HepG2 (cell line): Measurements from ENCODE around the gene TBXAS1. TPM values are rescaled to one million over a fixed set of nuclear protein-coding genes. Genes with fewer than 3 reads are reported as not detected.

Source experiments
- CCDC6 ChIP-seq: sonication (generic); formaldehyde crosslinking; IDR thresholded peaks from 2 replicates; pipeline ENCODE4 v1.8.1; 2022; ENCODE audit warnings: mild to moderate bottlenecking, missing genetic modification reagents, moderate library complexity
- CREM ChIP-seq, 2 experiments: sonication (generic) in 1 of 2; formaldehyde crosslinking in 1 of 2; IDR thresholded peaks; 2 replicates each; pipeline versions ENCODE4 v1.4.0 to v1.6.1; 2016 to 2020; ENCODE audit warnings: antibody characterized with exemption in 1 of 2, mild to moderate bottlenecking in 1 of 2, missing genetic modification reagents in 1 of 2
- GATAD2A ChIP-seq: IDR thresholded peaks from 2 replicates; pipeline ENCODE4 v1.6.1; 2016
- KLF11 ChIP-seq: IDR thresholded peaks from 2 replicates; pipeline ENCODE4 v1.6.1; 2016; ENCODE audit warnings: missing compliant biosample characterization
- NCOA2 ChIP-seq: sonication (generic); formaldehyde crosslinking; IDR thresholded peaks from 2 replicates; pipeline ENCODE4 v1.8.0; 2022; ENCODE audit warnings: inconsistent platforms
- PHF21A ChIP-seq: sonication (generic); formaldehyde crosslinking; IDR thresholded peaks from 2 replicates; pipeline ENCODE4 v1.5.0; 2020; ENCODE audit warnings: mild to moderate bottlenecking, missing genetic modification reagents
- SOX13 ChIP-seq, 3 experiments: fragments of 450-650 bp in 1 of 3; sonication (generic) in 1 of 3; formaldehyde crosslinking in 1 of 3; IDR thresholded peaks in 2 of 3; conservative IDR thresholded peaks in 1 of 3; 2 replicates each; pipeline versions ENCODE4 v1.5.0 to v1.6.1; 2016 to 2020; ENCODE audit warnings: antibody characterized with exemption in 1 of 3, mild to moderate bottlenecking in 1 of 3, missing compliant biosample characterization in 1 of 3, missing genetic modification reagents in 1 of 3, moderate library complexity in 1 of 3
- ZNF670 ChIP-seq: sonication (generic); formaldehyde crosslinking; IDR thresholded peaks from 2 replicates; pipeline ENCODE4 v1.8.0; 2022; ENCODE audit warnings: mild to moderate bottlenecking, missing genetic modification reagents, borderline replicate concordance
- polyA plus RNA-seq, 8 experiments: library from polyadenylated mRNA; depleted of rRNA in 3 of 8; stranded (reverse) in 7 of 8; unstranded in 1 of 8; fragments of >200 nt; fragmentation: Illumina TruSeq in 4 of 8; extraction: Trizol in 4 of 8; gene quantifications; 2 replicates each; pipeline versions ENCODE4 v1.2.1 to v1.2.3, GENCODE V29; 2011 to 2016; ENCODE audit warnings: low read depth in 4 of 8, missing spikeins in 1 of 8, mixed read lengths in 1 of 8; ENCODE audit not compliant: insufficient read depth in 1 of 8
- total RNA-seq, 5 experiments: library from RNA; depleted of rRNA; stranded (reverse); fragments of >200 nt; fragmentation: Illumina TruSeq; extraction: Trizol; gene quantifications; 2 replicates each; pipeline ENCODE4 v1.2.3, GENCODE V29; 2016; ENCODE audit warnings: low read depth in 1 of 5
- TF ChIP-seq, protein P1 (sequence below): sonication (generic); formaldehyde crosslinking; IDR thresholded peaks from 2 replicates; pipeline ENCODE4 v1.5.0; 2020; ENCODE audit warnings: mild to moderate bottlenecking, missing genetic modification reagents, borderline replicate concordance
- TF ChIP-seq, protein P2 (sequence below): sonication (generic); formaldehyde crosslinking; IDR thresholded peaks from 2 replicates; pipeline ENCODE4 v1.9.0; 2022; ENCODE audit warnings: low read depth, missing genetic modification reagents
- TF ChIP-seq, protein P3 (sequence below): sonication (generic); formaldehyde crosslinking; IDR thresholded peaks from 2 replicates; pipeline ENCODE4 v1.4.0; 2020; ENCODE audit warnings: low read depth, missing genetic modification reagents
- TF ChIP-seq, protein P4 (sequence below): IDR thresholded peaks from 2 replicates; pipeline ENCODE4 v1.6.1; 2018; ENCODE audit warnings: missing genetic modification reagents, mild to moderate bottlenecking, missing compliant biosample characterization
- TF ChIP-seq, protein P5 (sequence below): sonication (generic); formaldehyde crosslinking; IDR thresholded peaks from 2 replicates; pipeline ENCODE4; 2020; ENCODE audit warnings: missing genetic modification reagents, mild to moderate bottlenecking, borderline replicate concordance

The TBXAS1 gene
- total and polyA plus RNA-seq, 2 of the 13 experiments (the other 11 are each of a cell fraction or from before 2014, with no cell fraction given), result 4.0 to 4.9 TPM

DNA sequence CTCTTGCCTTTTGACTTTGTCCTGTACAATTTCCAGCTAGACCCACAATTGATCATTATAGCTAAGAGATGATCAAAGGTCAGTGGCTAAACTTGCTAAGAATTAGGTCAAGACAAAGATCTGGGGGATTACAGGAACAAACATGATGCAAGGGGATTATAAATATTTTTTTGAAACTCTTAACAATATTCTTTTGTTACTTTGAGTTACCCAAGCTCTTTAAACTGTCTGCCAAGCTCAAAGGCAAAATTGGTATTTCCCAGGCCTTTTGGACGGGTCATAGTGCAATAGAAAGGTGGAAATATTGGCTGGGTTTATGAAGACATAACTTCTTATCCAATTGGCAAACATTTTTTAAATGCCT lies 23.4 kb downstream of the TBXAS1 start (continued):
- peak; percentile 22; the same call in 1 of the 2 replicates for TF ChIP-seq PHF21A (CRISPR knock-in tag)
- TF ChIP-seq GATAD2A (CRISPR knock-in tag), result peak; percentile 57; the same call in 1 of the 2 replicates
- TF ChIP-seq, protein P1, sequence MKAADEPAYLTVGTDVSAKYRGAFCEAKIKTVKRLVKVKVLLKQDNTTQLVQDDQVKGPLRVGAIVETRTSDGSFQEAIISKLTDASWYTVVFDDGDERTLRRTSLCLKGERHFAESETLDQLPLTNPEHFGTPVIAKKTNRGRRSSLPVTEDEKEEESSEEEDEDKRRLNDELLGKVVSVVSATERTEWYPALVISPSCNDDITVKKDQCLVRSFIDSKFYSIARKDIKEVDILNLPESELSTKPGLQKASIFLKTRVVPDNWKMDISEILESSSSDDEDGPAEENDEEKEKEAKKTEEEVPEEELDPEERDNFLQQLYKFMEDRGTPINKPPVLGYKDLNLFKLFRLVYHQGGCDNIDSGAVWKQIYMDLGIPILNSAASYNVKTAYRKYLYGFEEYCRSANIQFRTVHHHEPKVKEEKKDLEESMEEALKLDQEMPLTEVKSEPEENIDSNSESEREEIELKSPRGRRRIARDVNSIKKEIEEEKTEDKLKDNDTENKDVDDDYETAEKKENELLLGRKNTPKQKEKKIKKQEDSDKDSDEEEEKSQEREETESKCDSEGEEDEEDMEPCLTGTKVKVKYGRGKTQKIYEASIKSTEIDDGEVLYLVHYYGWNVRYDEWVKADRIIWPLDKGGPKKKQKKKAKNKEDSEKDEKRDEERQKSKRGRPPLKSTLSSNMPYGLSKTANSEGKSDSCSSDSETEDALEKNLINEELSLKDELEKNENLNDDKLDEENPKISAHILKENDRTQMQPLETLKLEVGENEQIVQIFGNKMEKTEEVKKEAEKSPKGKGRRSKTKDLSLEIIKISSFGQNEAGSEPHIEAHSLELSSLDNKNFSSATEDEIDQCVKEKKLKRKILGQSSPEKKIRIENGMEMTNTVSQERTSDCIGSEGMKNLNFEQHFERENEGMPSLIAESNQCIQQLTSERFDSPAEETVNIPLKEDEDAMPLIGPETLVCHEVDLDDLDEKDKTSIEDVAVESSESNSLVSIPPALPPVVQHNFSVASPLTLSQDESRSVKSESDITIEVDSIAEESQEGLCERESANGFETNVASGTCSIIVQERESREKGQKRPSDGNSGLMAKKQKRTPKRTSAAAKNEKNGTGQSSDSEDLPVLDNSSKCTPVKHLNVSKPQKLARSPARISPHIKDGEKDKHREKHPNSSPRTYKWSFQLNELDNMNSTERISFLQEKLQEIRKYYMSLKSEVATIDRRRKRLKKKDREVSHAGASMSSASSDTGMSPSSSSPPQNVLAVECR, result no peak
- TF ChIP-seq SOX13 (IDR thresholded peaks at IDR 0.05), result no peak
- peak in 1 of 2 experiments; percentile 80; a peak in 2 of 4 replicates for TF ChIP-seq SOX13 (CRISPR knock-in tag; conservative IDR thresholded peaks at IDR 0.05 in 1 of 2, IDR thresholded peaks at IDR 0.05 in 1 of 2)
- TF ChIP-seq, protein P2, sequence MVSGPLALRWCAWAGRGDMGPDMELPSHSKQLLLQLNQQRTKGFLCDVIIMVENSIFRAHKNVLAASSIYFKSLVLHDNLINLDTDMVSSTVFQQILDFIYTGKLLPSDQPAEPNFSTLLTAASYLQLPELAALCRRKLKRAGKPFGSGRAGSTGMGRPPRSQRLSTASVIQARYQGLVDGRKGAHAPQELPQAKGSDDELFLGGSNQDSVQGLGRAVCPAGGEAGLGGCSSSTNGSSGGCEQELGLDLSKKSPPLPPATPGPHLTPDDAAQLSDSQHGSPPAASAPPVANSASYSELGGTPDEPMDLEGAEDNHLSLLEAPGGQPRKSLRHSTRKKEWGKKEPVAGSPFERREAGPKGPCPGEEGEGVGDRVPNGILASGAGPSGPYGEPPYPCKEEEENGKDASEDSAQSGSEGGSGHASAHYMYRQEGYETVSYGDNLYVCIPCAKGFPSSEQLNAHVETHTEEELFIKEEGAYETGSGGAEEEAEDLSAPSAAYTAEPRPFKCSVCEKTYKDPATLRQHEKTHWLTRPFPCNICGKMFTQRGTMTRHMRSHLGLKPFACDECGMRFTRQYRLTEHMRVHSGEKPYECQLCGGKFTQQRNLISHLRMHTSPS (CRISPR knock-in tag), result 0 out of 2 replicates have a peak, but pooled peaks have one; percentile 36
- peak; percentile 54; the same call in 1 of the 2 replicates for TF ChIP-seq CREM (IDR thresholded peaks at IDR 0.05)
- no peak for TF ChIP-seq CREM (CRISPR knock-in tag; IDR thresholded peaks at IDR 0.05)
- no peak for TF ChIP-seq ZNF670
- TF ChIP-seq, protein P3, sequence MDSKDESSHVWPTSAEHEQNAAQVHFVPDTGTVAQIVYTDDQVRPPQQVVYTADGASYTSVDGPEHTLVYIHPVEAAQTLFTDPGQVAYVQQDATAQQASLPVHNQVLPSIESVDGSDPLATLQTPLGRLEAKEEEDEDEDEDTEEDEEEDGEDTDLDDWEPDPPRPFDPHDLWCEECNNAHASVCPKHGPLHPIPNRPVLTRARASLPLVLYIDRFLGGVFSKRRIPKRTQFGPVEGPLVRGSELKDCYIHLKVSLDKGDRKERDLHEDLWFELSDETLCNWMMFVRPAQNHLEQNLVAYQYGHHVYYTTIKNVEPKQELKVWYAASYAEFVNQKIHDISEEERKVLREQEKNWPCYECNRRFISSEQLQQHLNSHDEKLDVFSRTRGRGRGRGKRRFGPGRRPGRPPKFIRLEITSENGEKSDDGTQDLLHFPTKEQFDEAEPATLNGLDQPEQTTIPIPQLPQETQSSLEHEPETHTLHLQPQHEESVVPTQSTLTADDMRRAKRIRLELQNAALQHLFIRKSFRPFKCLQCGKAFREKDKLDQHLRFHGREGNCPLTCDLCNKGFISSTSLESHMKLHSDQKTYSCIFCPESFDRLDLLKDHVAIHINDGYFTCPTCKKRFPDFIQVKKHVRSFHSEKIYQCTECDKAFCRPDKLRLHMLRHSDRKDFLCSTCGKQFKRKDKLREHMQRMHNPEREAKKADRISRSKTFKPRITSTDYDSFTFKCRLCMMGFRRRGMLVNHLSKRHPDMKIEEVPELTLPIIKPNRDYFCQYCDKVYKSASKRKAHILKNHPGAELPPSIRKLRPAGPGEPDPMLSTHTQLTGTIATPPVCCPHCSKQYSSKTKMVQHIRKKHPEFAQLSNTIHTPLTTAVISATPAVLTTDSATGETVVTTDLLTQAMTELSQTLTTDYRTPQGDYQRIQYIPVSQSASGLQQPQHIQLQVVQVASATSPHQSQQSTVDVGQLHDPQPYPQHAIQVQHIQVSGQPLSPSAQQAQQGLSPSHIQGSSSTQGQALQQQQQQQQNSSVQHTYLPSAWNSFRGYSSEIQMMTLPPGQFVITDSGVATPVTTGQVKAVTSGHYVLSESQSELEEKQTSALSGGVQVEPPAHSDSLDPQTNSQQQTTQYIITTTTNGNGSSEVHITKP (CRISPR knock-in tag), result no peak
- TF ChIP-seq KLF11, result no peak
- TF ChIP-seq, protein P4, sequence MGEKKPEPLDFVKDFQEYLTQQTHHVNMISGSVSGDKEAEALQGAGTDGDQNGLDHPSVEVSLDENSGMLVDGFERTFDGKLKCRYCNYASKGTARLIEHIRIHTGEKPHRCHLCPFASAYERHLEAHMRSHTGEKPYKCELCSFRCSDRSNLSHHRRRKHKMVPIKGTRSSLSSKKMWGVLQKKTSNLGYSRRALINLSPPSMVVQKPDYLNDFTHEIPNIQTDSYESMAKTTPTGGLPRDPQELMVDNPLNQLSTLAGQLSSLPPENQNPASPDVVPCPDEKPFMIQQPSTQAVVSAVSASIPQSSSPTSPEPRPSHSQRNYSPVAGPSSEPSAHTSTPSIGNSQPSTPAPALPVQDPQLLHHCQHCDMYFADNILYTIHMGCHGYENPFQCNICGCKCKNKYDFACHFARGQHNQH, result no peak
- no peak for TF ChIP-seq CCDC6
- peak; percentile 52 for TF ChIP-seq NCOA2 (CRISPR knock-in tag)
- TF ChIP-seq, protein P5, sequence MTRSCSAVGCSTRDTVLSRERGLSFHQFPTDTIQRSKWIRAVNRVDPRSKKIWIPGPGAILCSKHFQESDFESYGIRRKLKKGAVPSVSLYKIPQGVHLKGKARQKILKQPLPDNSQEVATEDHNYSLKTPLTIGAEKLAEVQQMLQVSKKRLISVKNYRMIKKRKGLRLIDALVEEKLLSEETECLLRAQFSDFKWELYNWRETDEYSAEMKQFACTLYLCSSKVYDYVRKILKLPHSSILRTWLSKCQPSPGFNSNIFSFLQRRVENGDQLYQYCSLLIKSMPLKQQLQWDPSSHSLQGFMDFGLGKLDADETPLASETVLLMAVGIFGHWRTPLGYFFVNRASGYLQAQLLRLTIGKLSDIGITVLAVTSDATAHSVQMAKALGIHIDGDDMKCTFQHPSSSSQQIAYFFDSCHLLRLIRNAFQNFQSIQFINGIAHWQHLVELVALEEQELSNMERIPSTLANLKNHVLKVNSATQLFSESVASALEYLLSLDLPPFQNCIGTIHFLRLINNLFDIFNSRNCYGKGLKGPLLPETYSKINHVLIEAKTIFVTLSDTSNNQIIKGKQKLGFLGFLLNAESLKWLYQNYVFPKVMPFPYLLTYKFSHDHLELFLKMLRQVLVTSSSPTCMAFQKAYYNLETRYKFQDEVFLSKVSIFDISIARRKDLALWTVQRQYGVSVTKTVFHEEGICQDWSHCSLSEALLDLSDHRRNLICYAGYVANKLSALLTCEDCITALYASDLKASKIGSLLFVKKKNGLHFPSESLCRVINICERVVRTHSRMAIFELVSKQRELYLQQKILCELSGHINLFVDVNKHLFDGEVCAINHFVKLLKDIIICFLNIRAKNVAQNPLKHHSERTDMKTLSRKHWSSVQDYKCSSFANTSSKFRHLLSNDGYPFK, result no peak
